ENCODE data around the gene CASK.

The CASK gene

DNA sequence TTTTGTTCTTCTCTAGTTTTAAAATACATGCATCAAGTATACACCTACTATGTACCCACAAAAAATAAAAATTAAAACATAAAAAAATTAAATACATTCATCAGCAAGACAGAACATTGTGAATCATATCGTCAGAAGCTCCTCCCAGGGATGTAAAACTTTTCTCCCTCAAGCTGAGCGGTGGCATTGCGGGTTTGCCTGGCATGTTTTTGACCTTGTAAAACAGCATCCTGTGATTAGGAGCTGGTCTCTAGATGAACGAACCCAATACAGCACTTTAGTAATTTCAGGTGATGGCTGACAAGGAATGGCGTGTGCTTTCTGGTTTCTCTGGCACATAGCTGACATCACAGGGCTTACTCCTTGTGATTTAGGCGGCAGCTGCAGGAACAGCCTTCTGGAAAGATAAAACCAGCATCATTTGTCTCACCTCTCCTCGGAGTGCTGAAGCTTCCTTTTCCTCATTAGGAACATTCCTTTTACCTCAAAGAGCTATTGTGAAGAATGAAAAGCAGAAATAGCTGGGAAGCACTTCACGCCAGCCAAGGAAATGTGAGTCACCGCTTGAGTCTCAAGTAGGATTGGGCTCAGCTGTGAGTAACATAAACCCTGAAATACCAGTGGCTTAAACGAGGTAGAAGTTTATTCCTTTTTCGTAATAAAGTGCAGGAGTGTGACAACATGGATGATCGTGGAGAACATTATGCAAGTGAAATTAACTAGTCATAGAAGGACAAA is 431.9 kb downstream of the CASK start:
- TF ChIP-seq PAX5 (IDR thresholded peaks at IDR 0.05; ENCODE audit: insufficient read depth, low read length, severe bottlenecking) (no peak), TAF1 (IDR thresholded peaks at IDR 0.05; ENCODE audit: low read depth, low read length) (no peak), SPI1 (IDR thresholded peaks at IDR 0.05; ENCODE audit: low read depth, low read length) (no peak), POLR2A (IDR thresholded peaks at IDR 0.05; ENCODE audit: low read depth, low read length) (no peak), POU2F2 (IDR thresholded peaks at IDR 0.05; ENCODE audit: low read depth, low read length) (no peak), POLR2AphosphoS5 (IDR thresholded peaks at IDR 0.05; ENCODE audit: low read depth, low read length) (no peak)
- FAIRE-seq: no peak
- no peak for DNase-seq (ENCODE audit: insufficient read length, low spot score)

DNA sequence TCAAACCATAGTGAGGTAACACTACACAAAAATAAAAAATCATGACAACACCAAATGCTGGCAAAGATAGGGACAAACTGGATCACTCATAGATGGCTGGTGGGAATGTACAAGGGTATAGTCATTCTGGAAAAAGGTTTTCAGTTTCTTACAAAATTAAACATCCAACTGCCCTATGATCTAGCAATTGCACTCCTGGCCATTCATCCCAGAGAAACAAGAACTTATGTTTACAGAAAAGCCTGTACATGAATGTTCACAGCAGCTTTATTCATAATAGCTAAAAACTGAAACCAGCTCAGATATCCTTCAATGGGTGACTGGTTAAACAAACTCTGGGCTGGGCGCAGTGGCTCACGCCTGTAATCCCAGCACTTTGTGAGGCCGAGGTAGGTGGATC is 432.9 kb downstream of the CASK start:
- TF ChIP-seq POLR2AphosphoS5 (IDR thresholded peaks at IDR 0.05; ENCODE audit: low read depth, low read length): no peak
- no peak for TF ChIP-seq POLR2A (IDR thresholded peaks at IDR 0.05; ENCODE audit: low read depth, low read length)
- TF ChIP-seq POU2F2 (IDR thresholded peaks at IDR 0.05; ENCODE audit: low read depth, low read length): no peak
- TF ChIP-seq PAX5 (IDR thresholded peaks at IDR 0.05; ENCODE audit: insufficient read depth, low read length, severe bottlenecking): no peak
- TF ChIP-seq TAF1 (IDR thresholded peaks at IDR 0.05; ENCODE audit: low read depth, low read length): no peak
- TF ChIP-seq SPI1 (IDR thresholded peaks at IDR 0.05; ENCODE audit: low read depth, low read length): no peak
- no peak for DNase-seq (ENCODE audit: insufficient read length, low spot score)
- FAIRE-seq: no peak

DNA sequence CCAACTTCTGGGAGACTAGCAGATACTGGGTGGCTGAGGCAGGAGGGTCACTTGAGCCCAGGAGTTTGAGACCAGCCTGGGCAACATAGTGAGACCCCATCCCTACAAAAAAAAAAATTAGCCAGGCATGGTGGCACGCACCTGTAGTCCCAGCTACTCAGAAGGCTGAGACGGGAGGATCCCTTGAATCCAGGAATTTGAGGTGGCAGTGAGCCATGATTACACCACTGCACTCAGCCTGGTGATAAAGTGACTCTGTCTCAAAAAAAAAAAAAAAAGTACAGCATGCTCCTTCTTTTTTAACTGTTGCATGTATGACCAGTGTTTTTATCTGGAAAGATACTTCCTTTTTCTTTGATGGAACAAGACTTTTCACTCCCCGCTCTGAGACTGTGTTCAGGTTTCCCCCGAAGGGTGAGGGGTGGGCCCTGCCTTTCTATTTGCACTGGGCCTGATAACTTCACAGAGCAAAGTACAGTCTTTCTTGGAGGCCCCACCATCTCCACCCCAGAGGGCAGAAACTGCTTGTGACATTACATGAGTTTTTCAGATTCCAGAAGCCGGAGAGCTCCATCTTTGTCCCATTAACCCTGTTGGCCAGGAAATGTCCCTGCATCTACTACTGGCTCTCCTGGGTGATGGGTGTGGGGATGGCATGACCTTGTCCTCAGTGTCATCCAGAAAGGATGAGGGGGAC is 441.1 kb downstream of the CASK start:
- DNase-seq (ENCODE audit: insufficient read length, low spot score) (no peak), FAIRE-seq (no peak)
- TF ChIP-seq TAF1 (IDR thresholded peaks at IDR 0.05; ENCODE audit: low read depth, low read length) (no peak), POLR2AphosphoS5 (IDR thresholded peaks at IDR 0.05; ENCODE audit: low read depth, low read length) (no peak), POLR2A (IDR thresholded peaks at IDR 0.05; ENCODE audit: low read depth, low read length) (no peak), POU2F2 (IDR thresholded peaks at IDR 0.05; ENCODE audit: low read depth, low read length) (no peak), SPI1 (IDR thresholded peaks at IDR 0.05; ENCODE audit: low read depth, low read length) (no peak), PAX5 (IDR thresholded peaks at IDR 0.05; ENCODE audit: insufficient read depth, low read length, severe bottlenecking) (no peak)

DNA sequence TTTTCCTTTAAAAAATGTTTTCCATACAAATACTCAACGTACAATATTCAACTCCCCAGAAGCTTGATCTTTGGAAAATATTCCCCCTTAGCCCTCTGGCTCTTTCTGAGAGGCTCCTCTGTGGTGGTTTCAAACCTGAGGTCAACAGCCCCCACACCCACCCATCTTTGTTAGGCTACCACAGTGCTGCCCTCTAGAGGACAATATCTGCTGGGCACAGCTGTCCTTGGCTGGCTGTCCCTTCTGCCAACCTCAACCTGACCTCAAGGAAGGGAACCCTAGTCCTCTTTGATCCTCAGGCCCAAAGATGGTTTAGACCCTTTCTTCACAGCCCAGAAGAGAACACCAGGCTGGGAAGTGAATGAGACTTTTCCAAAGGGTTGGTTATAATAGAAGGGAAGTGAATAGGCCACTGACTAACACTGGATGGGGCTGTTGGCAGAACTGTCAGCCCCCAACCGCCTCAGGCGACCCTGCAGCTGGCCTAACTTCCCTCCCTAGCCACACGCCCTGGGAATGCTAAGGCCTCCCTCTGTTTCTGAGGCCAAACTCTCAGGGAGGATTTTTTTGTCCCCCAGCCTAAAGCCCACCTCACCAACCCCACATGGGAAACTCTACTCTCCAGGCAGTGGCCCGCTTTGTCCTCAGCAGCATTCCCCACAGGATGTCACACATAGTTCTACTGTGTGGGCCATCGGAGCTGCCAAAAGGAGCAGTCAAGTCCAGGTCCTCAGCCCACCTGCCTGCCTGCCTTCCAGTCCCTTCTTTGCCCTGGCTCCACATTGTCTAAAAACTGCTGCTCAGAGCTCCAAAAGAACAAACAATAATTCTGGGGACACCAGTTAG is 441.9 kb downstream of the CASK start:
- TF ChIP-seq POU2F2 (IDR thresholded peaks at IDR 0.05; ENCODE audit: low read depth, low read length) (no peak), PAX5 (IDR thresholded peaks at IDR 0.05; ENCODE audit: insufficient read depth, low read length, severe bottlenecking) (no peak), TAF1 (IDR thresholded peaks at IDR 0.05; ENCODE audit: low read depth, low read length) (no peak), SPI1 (IDR thresholded peaks at IDR 0.05; ENCODE audit: low read depth, low read length) (no peak), POLR2A (IDR thresholded peaks at IDR 0.05; ENCODE audit: low read depth, low read length) (no peak), POLR2AphosphoS5 (IDR thresholded peaks at IDR 0.05; ENCODE audit: low read depth, low read length) (no peak)
- DNase-seq (ENCODE audit: insufficient read length, low spot score) (no peak), FAIRE-seq (no peak)

DNA sequence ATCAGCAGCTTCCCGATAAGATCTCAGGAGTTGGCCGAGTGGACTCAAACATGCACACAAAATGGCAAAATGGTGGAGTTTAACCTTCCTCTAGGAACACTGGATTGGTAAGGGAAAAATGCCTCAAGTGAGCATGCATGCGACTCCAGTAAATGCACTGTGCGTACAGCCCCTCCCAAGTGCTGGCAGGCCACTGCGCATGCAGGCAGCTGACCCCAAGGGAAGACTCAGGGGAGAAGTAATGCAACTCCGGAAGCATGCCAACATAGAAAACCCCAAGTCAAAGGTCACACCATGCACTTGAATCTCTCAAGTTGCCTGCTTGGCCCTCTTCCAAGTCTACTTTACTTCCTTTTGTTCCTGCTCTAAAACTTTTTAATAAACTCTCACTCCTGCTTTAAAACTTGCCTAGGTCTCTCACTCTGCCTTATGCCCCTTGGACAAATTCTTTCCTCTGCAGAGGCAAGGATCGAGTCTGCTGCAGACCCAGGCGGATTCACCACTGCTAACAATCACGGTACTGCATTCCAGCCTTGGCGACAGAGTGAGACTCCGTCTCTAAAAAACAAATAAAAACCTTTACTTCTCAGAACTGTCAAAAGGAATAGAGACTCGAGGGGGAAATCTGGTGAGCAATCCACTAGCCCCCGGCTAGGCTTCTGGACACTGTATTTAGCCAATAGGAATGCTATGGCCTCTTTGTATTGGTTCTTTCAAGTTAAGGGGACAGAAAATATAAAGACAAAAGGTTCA is 442.7 kb downstream of the CASK start:
- DNase-seq (ENCODE audit: insufficient read length, low spot score): no peak
- TF ChIP-seq POLR2AphosphoS5 (IDR thresholded peaks at IDR 0.05; ENCODE audit: low read depth, low read length): no peak
- no peak for TF ChIP-seq POU2F2 (IDR thresholded peaks at IDR 0.05; ENCODE audit: low read depth, low read length)
- no peak for TF ChIP-seq POLR2A (IDR thresholded peaks at IDR 0.05; ENCODE audit: low read depth, low read length)
- TF ChIP-seq PAX5 (IDR thresholded peaks at IDR 0.05; ENCODE audit: insufficient read depth, low read length, severe bottlenecking): no peak
- no peak for TF ChIP-seq TAF1 (IDR thresholded peaks at IDR 0.05; ENCODE audit: low read depth, low read length)
- TF ChIP-seq SPI1 (IDR thresholded peaks at IDR 0.05; ENCODE audit: low read depth, low read length): no peak
- FAIRE-seq: no peak

DNA sequence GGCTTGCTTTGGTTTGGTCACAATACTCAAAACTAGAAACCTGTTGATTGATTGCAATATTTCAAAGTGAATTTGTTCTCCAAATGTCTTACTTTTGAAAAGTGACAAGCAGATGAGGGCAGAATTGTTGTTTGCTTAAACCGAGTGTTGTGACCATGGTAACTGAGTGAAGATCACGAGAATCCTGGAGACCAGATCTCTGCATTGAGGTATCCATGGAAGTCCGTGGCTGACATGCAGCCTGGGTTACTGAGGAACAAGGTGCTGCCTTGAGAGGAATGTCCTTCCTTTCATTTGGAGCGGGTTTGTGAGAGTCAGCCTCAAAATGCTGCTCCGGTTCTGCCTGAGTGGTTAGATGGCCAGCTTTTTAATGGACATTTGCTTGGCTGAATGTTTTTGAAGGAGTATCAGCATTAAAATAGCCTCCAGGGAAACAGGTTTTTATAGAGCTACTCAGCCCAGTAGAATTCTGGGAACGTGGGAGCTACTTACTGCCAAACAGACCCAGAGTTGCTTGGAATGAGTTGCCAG is 444.9 kb downstream of the CASK start:
- TF ChIP-seq PAX5 (IDR thresholded peaks at IDR 0.05; ENCODE audit: insufficient read depth, low read length, severe bottlenecking): no peak
- no peak for TF ChIP-seq POLR2A (IDR thresholded peaks at IDR 0.05; ENCODE audit: low read depth, low read length)
- no peak for TF ChIP-seq SPI1 (IDR thresholded peaks at IDR 0.05; ENCODE audit: low read depth, low read length)
- TF ChIP-seq POLR2AphosphoS5 (IDR thresholded peaks at IDR 0.05; ENCODE audit: low read depth, low read length): no peak
- no peak for TF ChIP-seq TAF1 (IDR thresholded peaks at IDR 0.05; ENCODE audit: low read depth, low read length)
- TF ChIP-seq POU2F2 (IDR thresholded peaks at IDR 0.05; ENCODE audit: low read depth, low read length): no peak
- DNase-seq (ENCODE audit: insufficient read length, low spot score) (no peak), FAIRE-seq (no peak)

DNA sequence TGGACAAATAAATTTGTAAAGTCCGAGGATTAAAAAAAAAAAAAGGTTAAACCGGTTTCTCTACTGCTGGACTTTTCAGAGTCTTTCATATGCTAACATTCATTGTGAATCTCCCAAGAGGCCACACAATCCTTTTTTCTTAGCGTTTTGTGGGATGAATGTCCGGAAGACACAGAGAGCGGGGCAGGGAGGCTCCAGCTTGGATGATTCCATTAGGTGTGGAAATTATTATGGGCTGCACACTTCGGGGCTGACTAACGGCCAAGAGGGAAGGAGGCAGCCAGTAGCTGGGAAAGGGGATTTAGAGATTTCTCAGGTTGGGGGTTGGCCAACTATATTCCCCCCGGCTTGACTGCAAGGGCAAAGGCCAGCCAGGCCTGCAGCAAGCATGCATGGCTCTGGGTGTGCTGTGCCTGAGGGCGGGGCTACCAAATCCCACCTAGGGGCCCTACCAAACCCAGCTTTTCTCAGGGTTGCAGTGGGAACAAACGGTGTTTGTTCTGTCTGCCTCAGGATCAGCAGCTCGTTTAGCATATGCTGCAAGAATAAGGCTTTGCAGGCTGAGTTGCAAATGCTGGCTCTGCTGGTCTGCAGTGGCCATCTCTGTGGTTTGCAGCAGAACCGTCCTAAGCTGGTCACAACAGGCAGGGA is 447.6 kb downstream of the CASK start:
- no peak for TF ChIP-seq POLR2AphosphoS5 (IDR thresholded peaks at IDR 0.05; ENCODE audit: low read depth, low read length)
- no peak for TF ChIP-seq POU2F2 (IDR thresholded peaks at IDR 0.05; ENCODE audit: low read depth, low read length)
- TF ChIP-seq SPI1 (IDR thresholded peaks at IDR 0.05; ENCODE audit: low read depth, low read length): no peak
- no peak for TF ChIP-seq PAX5 (IDR thresholded peaks at IDR 0.05; ENCODE audit: insufficient read depth, low read length, severe bottlenecking)
- TF ChIP-seq POLR2A (IDR thresholded peaks at IDR 0.05; ENCODE audit: low read depth, low read length): no peak
- no peak for TF ChIP-seq TAF1 (IDR thresholded peaks at IDR 0.05; ENCODE audit: low read depth, low read length)
- DNase-seq (ENCODE audit: insufficient read length, low spot score) (no peak), FAIRE-seq (no peak)

DNA sequence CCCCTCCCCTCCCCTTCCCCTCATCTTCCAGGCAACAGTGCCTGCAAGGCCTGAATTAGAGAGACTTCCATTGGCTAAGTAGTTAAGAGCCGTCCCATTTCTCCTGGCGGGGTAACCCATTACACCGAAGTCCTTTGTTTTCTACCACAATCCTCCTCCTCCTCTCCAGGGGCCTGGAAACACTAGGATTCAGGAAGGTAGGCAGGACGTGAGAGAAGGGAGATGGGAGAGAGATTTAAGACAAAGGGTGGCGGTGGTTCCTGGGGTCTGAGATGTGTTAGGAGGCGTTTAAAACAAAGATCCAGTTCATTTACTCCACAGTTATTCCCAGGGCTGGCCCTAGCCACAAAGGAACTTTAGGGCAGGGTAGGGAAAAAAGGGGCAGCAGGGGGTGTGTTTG is 448.2 kb downstream of the CASK start:
- DNase-seq (ENCODE audit: insufficient read length, low spot score) (no peak), FAIRE-seq (no peak)
- TF ChIP-seq TAF1 (IDR thresholded peaks at IDR 0.05; ENCODE audit: low read depth, low read length) (no peak), POLR2AphosphoS5 (IDR thresholded peaks at IDR 0.05; ENCODE audit: low read depth, low read length) (no peak), SPI1 (IDR thresholded peaks at IDR 0.05; ENCODE audit: low read depth, low read length) (no peak), POLR2A (IDR thresholded peaks at IDR 0.05; ENCODE audit: low read depth, low read length) (no peak), POU2F2 (IDR thresholded peaks at IDR 0.05; ENCODE audit: low read depth, low read length) (no peak), PAX5 (IDR thresholded peaks at IDR 0.05; ENCODE audit: insufficient read depth, low read length, severe bottlenecking) (no peak)
